MM.1S (cell line): Measurements from ENCODE around the gene MYBPHL.

Experiments
- EZH2 ChIP-seq: fragments of 300-600 bp; sonication (generic); optimal IDR thresholded peaks from 2 replicates; pipeline ENCODE3; 2017; ENCODE audit warnings: low read depth, mild to moderate bottlenecking, antibody characterized with exemption, low read length, mixed read lengths
- EZH2phosphoT487 ChIP-seq: fragments of 300-600 bp; sonication (generic); IDR thresholded peaks from 2 replicates; pipeline ENCODE4 v1.6.1; 2018; ENCODE audit warnings: antibody characterized with exemption, low read length
- TF ChIP-seq, protein P1 (sequence below): fragments of 300-600 bp; sonication (generic); IDR thresholded peaks from 2 replicates; pipeline ENCODE4 v1.5.1; 2016; ENCODE audit warnings: antibody characterized with exemption, low read length, mixed read lengths

GRCh38 chr1:109277434-109278204 is 29.2 kb downstream of the MYBPHL start:
- TF ChIP-seq, protein P1, sequence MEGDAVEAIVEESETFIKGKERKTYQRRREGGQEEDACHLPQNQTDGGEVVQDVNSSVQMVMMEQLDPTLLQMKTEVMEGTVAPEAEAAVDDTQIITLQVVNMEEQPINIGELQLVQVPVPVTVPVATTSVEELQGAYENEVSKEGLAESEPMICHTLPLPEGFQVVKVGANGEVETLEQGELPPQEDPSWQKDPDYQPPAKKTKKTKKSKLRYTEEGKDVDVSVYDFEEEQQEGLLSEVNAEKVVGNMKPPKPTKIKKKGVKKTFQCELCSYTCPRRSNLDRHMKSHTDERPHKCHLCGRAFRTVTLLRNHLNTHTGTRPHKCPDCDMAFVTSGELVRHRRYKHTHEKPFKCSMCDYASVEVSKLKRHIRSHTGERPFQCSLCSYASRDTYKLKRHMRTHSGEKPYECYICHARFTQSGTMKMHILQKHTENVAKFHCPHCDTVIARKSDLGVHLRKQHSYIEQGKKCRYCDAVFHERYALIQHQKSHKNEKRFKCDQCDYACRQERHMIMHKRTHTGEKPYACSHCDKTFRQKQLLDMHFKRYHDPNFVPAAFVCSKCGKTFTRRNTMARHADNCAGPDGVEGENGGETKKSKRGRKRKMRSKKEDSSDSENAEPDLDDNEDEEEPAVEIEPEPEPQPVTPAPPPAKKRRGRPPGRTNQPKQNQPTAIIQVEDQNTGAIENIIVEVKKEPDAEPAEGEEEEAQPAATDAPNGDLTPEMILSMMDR = peak; percentile 71
- no peak for TF ChIP-seq EZH2
- no peak for TF ChIP-seq EZH2phosphoT487
